OCI-LY1 (cell line): Measurements from ENCODE around the gene BBOF1.

Source experiments
- EZH2 ChIP-seq: fragments of 200-600 bp; sonication (generic), shearing (Covaris generic); IDR thresholded peaks from 2 replicates; pipeline ENCODE4 v1.8.0; 2017; ENCODE audit warnings: borderline replicate concordance, mixed run types, mild to moderate bottlenecking, antibody characterized with exemption, low read length, moderate library complexity, mixed read lengths
- TF ChIP-seq, protein P1 (sequence below): fragments of 200-600 bp; sonication (generic), shearing (Covaris generic); IDR thresholded peaks from 2 replicates; pipeline ENCODE4 v1.5.1; 2017; ENCODE audit warnings: mild to moderate bottlenecking, antibody characterized with exemption, low read length, moderate library complexity, mixed read lengths

DNA sequence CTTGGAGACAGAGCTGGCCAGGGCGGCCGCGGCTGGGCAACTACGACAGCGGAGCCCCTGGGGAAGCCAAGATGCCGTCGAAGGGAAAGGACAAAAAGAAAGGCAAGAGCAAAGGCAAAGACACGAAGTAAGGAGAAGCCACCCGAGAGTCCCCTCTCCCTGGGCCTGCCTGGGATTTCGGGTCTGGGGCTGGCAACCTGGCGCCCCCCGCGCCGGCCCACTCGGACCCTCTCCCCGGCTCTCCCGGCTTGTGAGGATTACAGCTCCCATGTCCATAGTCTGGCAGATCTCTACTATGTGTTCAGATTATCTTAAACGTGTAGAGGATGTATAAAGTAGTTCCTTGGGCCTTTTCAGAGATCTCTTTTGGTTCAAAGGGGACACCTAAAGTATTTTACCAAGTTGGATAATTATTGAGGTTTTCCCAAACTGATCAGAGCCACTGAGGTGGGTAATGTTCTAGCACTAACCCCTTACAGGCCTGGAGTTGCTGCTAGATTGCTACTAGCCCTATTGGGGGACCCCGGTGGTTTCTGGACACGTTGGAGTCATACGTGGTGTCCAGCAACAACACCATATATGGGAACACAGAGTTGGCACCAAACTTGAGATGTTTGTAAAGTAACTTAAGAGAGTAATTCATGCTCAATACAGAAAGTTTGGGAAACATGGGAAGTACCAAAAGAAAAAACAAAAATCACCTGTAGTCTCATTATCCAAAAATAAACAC lies 424 bp downstream of the BBOF1 start:
- TF ChIP-seq, protein P1, sequence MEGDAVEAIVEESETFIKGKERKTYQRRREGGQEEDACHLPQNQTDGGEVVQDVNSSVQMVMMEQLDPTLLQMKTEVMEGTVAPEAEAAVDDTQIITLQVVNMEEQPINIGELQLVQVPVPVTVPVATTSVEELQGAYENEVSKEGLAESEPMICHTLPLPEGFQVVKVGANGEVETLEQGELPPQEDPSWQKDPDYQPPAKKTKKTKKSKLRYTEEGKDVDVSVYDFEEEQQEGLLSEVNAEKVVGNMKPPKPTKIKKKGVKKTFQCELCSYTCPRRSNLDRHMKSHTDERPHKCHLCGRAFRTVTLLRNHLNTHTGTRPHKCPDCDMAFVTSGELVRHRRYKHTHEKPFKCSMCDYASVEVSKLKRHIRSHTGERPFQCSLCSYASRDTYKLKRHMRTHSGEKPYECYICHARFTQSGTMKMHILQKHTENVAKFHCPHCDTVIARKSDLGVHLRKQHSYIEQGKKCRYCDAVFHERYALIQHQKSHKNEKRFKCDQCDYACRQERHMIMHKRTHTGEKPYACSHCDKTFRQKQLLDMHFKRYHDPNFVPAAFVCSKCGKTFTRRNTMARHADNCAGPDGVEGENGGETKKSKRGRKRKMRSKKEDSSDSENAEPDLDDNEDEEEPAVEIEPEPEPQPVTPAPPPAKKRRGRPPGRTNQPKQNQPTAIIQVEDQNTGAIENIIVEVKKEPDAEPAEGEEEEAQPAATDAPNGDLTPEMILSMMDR = no peak
- no peak for TF ChIP-seq EZH2
